Epithelial cell of umbilical artery (primary cell): Measurements from ENCODE around the gene PCDHB10. TPM values are rescaled to one million over a fixed set of nuclear protein-coding genes. Genes with fewer than 3 reads are reported as not detected.

Experiments
- total RNA-seq: library from RNA; depleted of rRNA; stranded (reverse); fragments of >200 nt; gene quantifications from 2 replicates; pipeline ENCODE4 v1.2.3, GENCODE V29; 2014

The PCDHB10 gene
- total RNA-seq = 0.30 and 0.32 TPM in 2 replicates

DNA sequence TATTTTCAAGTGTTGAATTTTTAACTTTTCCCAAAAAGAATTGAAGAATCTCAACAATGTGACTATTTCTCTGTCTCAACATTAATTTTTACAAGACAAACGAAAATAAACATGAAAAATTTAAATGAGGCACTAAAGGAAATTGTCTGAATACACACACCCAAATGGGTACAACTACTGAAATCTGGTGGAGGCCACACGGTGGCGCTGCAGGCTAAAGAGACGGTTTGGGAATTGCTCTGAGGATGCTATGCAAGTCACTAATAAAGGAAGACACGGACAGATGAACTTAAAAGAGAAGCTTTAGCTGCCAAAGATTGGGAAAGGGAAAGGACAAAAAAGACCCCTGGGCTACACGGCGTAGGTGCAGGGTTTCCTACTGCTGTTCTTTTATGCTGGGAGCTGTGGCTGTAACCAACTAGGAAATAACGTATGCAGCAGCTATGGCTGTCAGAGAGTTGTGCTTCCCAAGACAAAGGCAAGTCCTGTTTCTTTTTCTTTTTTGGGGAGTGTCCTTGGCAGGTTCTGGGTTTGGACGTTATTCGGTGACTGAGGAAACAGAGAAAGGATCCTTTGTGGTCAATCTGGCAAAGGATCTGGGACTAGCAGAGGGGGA lies at the start of gene PCDHB10:
Gene PCDHB10 (plus strand): TSS at position 244 of the 616 bp plus-strand sequence. CDS start 200 bp downstream, at position 444.

DNA sequence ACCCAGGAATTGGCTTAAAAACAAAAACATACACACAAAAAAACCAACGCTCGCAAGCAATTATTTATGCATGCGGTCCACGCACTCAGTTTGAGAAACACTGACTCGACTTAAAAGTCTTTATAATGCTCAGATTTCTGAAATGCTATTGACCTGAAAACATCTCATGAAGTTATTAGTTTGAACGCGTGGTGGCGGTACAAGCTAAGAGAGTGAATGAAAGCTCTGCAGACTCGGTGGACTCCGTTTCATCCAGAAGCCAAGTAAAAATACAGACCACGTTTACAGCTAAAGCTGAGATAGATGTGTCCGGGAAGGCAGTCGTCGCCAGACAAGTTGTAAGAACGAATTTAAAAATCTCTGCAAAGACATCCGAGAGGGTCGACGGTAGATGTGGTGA lies 42.3 kb upstream of the PCDHB10 start, which contains the start of gene PCDHB6:
Gene PCDHB6 (plus strand): TSS at position 246 of the 400 bp plus-strand sequence. CDS start 201 bp downstream, outside the sequence.

DNA sequence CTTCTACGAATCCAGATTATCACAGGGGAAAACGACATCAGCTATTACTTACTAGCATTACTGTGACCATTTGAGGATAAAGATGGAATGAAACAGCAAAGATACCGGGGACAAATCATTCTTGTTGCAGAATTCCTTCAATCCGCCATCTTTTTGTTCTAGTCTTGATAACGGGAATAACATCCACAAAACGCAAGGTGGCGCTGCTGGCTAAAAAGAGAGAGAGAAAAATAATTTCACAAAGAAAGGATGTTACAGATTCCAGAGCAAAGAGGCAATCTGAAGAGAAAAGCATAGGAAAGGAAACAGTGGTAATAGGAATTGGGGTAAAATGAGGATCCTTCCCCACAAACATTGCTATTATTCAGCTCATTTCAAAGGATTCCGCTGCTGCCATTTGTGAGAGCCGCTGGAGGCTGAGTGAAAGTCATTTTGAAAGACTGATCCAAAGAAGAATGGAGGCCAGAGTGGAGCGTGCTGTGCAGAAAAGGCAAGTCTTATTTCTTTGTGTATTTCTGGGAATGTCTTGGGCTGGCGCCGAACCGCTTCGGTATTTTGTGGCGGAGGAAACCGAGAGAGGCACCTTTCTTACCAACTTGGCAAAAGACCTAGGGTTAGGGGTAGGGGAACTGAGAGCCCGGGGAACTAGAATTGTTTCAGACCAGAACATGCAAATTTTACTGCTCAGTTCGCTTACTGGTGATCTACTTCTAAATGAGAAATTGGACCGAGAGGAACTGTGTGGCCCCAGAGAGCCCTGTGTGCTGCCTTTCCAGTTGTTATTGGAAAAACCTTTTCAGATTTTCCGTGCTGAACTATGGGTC lies 19.6 kb upstream of the PCDHB10 start, which contains the start of gene PCDHB7:
Gene PCDHB7 (plus strand): TSS at position 264 of the 824 bp plus-strand sequence. CDS start 192 bp downstream, at position 456.

DNA sequence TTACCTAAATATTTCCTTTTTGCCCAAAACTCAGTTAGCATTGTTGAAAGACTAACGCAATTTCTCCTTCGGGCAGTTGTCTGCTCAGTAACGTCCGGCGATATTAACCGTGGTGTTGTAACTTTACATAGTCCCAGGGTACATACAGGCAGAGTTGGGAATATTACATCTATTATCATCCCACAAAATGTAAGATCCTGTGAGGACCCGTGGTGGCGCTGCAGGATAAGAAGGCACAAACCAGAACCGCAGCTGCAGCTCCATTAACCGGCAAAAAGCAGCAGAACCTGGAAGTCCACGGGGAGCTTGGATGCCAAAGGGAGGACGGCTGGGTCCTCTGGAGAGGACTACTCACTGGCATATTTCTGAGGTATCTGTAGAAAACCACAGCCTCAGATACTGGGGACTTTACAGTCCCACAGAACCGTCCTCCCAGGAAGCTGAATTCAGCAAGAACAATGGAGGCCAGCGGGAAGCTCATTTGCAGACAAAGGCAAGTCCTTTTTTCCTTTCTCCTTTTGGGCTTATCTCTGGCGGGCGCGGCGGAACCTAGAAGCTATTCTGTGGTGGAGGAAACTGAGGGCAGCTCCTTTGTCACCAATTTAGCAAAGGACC lies 14.5 kb upstream of the PCDHB10 start, which contains the start of gene PCDHB8:
Gene PCDHB8 (plus strand): TSS at position 214 of the 615 bp plus-strand sequence. CDS start 245 bp downstream, at position 459.

DNA sequence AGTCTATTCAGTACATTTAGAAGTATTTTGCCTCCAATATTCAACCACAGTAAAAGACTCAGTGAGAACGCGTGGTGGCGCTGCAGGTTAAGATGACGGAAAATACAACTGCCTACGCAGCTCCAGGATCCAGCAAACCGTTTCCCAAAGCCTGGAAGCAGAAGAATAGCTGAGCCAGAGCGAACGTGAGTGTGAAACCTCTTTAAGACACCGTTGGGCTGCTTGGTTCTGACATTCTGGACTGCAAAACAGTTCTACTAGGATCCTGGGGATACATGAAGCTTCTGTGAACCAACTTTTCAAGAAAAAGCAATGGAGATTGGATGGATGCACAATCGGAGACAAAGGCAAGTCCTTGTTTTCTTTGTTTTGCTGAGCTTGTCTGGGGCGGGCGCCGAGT lies 9.9 kb upstream of the PCDHB10 start, which contains the start of gene PCDHB16:
Gene PCDHB16 (plus strand): TSS at position 140 of the 400 bp plus-strand sequence. CDS start 173 bp downstream, at position 313.

DNA sequence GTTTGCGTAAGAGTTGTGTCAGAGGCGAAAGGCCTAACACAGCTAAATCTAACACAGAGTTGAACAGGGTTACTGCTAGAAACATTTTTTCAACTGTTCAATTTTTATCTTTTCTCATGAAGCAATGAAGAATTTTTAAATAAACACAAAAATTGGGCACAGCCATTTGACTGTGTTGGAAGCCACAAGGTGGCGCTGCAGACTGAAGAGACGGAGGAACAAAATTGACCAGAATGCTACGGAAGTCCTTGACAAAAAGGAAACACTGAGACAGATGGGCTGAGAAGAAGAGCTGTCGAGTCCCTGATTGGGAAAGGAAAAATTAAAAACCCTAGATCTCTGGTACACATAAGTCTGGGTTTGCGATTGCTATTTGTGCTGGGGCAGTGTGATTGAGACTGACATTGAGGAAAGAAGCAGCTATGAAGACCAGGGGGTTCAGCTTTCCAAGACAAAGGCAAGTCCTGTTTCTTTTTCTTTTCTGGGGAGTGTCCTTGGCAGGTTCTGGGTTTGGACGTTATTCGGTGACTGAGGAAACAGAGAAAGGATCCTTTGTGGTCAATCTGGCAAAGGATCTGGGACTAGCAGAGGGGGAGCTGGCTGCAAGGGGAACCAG lies 5.1 kb upstream of the PCDHB10 start, which contains the start of gene PCDHB9:
Gene PCDHB9 (plus strand): TSS at position 265 of the 616 bp plus-strand sequence. CDS start 158 bp downstream, at position 423.

DNA sequence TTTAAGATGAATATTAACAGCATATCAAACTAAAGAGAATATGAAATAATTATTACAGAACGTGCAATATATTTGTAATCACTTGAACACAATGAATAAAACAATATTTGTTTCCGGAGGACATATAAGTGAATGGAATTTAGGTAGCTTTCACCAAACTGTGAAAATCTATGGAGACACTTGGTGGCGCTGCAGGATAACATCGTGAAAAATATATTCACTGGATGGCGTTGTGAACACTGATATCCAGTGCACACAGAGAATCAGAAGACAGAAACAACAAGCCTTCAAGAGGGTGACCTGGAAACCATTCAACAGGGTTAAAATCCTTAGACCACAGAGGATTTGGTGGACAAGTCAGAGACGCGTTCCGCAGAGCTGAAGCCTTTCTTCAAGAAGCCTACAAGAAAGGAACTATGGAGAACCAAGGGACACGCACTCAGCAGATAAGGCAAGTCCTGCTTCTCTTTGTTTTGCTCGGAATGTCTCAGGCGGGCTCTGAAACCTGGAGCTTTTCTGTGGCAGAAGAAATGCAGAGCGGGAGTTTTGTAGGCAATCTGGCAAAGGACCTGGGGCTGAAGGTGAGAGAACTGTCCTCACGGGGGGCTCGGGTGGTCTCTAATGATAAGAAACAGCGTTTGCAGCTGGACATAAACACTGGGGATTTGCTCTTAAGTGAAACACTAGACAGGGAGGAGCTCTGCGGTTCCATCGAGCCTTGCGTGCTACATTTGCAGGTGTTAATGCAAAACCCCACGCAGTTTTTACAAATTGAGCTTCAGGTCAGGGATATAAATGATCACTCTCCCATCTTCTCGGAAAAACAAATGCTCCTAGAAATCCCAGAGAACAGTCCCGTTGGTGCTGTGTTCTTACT lies 7.4 kb downstream of the PCDHB10 start, which contains the start of gene PCDHB11:
Gene PCDHB11 (plus strand): TSS at position 269 of the 877 bp plus-strand sequence. CDS start 148 bp downstream, at position 417.

DNA sequence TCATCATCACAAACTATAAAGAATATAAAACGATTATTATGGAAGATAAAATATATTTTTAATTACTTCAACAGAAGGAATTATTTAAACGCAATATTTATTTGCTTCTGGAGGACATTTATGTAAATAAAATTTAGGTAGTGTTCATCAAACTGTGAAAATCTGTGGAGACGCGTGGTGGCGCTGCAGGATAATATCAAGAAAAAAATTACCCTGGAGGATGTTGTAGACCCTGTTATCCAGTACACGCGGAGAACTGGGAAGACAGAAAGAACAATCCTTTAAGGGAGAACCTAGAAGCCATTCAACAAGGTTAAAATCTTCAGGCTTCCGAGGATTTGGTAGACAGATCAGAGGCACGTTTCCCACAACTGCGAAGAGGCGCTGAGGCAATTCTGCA lies 16.3 kb downstream of the PCDHB10 start, which contains the start of gene PCDHB12:
Gene PCDHB12 (plus strand): TSS at position 242 of the 400 bp plus-strand sequence. CDS start 189 bp downstream, outside the sequence.

DNA sequence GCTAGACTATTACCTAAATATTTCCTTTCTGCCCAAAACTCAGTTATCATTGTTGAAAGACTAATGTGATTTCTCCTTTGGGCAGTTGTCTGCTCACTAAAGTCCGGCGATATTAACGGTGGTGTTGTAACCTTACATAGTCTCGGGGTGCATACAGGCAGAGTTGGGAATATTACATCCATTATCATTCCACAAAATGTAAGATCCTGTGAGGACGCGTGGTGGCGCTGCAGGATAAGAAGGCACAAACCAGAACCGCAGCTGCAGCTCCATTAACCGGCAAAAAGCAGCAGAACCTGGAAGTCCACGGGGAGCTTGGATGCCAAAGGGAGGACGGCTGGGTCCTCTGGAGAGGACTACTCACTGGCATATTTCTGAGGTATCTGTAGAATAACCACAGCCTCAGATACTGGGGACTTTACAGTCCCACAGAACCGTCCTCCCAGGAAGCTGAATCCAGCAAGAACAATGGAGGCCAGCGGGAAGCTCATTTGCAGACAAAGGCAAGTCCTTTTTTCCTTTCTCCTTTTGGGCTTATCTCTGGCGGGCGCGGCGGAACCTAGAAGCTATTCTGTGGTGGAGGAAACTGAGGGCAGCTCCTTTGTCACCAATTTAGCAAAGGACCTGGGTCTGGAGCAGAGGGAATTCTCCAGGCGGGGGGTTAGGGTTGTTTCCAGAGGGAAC lies 21.6 kb downstream of the PCDHB10 start, which contains the start of gene PCDHB13:
Gene PCDHB13 (plus strand): TSS at position 264 of the 684 bp plus-strand sequence. CDS start 205 bp downstream, at position 469.

DNA sequence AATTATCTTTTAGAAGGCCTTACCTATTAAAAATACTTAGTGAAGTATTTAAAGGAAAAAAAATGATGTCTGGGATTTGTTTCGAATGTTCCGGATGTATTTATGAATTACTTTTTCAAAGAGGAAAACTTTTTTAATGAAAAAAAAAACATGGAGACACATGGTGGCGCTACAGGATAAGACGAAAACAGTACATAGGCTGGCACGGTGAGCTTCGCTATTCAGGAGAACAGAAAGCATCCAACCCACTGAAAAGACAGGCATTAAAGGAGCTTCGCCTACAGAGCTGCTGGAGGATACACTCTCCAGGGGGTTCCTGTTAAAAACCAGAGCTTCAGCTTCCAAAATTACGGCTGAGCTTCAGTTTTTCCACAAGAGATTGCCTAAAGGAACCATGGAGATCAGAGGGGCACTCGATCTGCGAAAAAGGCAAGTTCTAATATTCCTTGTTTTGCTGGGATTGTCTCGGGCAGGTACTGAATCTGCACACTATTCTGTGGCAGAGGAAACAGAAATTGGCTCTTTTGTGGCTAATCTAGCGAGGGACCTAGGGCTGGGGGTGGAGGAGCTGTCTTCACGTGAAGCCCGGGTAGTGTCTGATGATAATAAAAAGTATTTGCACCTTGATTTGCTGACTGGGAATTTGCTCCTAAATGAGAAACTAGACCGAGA lies 31.1 kb downstream of the PCDHB10 start, which contains the start of gene PCDHB14:
Gene PCDHB14 (plus strand): TSS at position 232 of the 672 bp plus-strand sequence. CDS start 163 bp downstream, at position 395.

Other genes with a start within 250 kb of the PCDHB10 start
- under 0.01 and 0.30 TPM in 2 replicates for gene PCDHAC2, start 225.9 kb upstream of the PCDHB10 start, total RNA-seq
- not detected in 2 replicates for gene PCDHB1, start 141.0 kb upstream of the PCDHB10 start, total RNA-seq
- gene PCDHB2, start 97.7 kb upstream of the PCDHB10 start, total RNA-seq = under 0.01 and 0.32 TPM in 2 replicates
- gene PCDHB3, start 91.9 kb upstream of the PCDHB10 start, total RNA-seq = under 0.01 TPM in 1 of 2 replicates, not detected in the other
- under 0.01 and 0.15 TPM in 2 replicates for gene PCDHB4, start 70.5 kb upstream of the PCDHB10 start, total RNA-seq
- gene PCDHB5, start 57.1 kb upstream of the PCDHB10 start, total RNA-seq = under 0.01 and 0.46 TPM in 2 replicates
- gene PCDHB6, start 42.3 kb upstream of the PCDHB10 start, total RNA-seq = not detected in 2 replicates
- gene PCDHB7, start 19.7 kb upstream of the PCDHB10 start, total RNA-seq = under 0.01 TPM in 1 of 2 replicates, not detected in the other
- under 0.01 and 0.15 TPM in 2 replicates for gene PCDHB8, start 14.6 kb upstream of the PCDHB10 start, total RNA-seq
- under 0.01 TPM in 2 replicates for gene PCDHB16, start 10.0 kb upstream of the PCDHB10 start, total RNA-seq
- gene PCDHB9, start 5.2 kb upstream of the PCDHB10 start, total RNA-seq = 0.15 TPM in 1 of 2 replicates, not detected in the other
- gene PCDHB11, start 7.3 kb downstream of the PCDHB10 start, total RNA-seq = under 0.01 and 0.15 TPM in 2 replicates
- gene PCDHB12, start 16.4 kb downstream of the PCDHB10 start, total RNA-seq = under 0.01 TPM in 1 of 2 replicates, not detected in the other
- gene PCDHB13, start 21.6 kb downstream of the PCDHB10 start, total RNA-seq = 0.15 and 0.65 TPM in 2 replicates
- gene PCDHB14, start 31.0 kb downstream of the PCDHB10 start, total RNA-seq = 0.61 and 0.65 TPM in 2 replicates
- 0.32 and 0.46 TPM in 2 replicates for gene PCDHB15, start 53.0 kb downstream of the PCDHB10 start, total RNA-seq
- 0.15 TPM in 1 of 2 replicates, not detected in the other for gene SLC25A2, start 111.7 kb downstream of the PCDHB10 start, total RNA-seq
- gene TAF7, start 128.4 kb downstream of the PCDHB10 start, total RNA-seq = 76.7 and 85.6 TPM in 2 replicates
- gene PCDHGA1, start 138.2 kb downstream of the PCDHB10 start, total RNA-seq = under 0.01 and 0.32 TPM in 2 replicates
- gene PCDHGA2, start 146.4 kb downstream of the PCDHB10 start, total RNA-seq = 0.46 and 0.65 TPM in 2 replicates
- gene PCDHGA3, start 151.5 kb downstream of the PCDHB10 start, total RNA-seq = 0.15 and 0.32 TPM in 2 replicates
- under 0.01 and 0.65 TPM in 2 replicates for gene PCDHGB1, start 157.7 kb downstream of the PCDHB10 start, total RNA-seq
- 1.7 and 1.9 TPM in 2 replicates for gene PCDHGA4, start 162.7 kb downstream of the PCDHB10 start, total RNA-seq
- gene PCDHGB2, start 167.6 kb downstream of the PCDHB10 start, total RNA-seq = 0.46 and 0.65 TPM in 2 replicates
- gene PCDHGA5, start 171.8 kb downstream of the PCDHB10 start, total RNA-seq = 0.30 and 0.32 TPM in 2 replicates
- gene PCDHGB3, start 177.9 kb downstream of the PCDHB10 start, total RNA-seq = 0.46 and 1.3 TPM in 2 replicates
- gene PCDHGA6, start 181.5 kb downstream of the PCDHB10 start, total RNA-seq = 0.76 and 0.97 TPM in 2 replicates
- 0.65 and 0.91 TPM in 2 replicates for gene PCDHGA7, start 190.4 kb downstream of the PCDHB10 start, total RNA-seq
- gene PCDHGB4, start 195.3 kb downstream of the PCDHB10 start, total RNA-seq = 4.9 and 10.1 TPM in 2 replicates
- gene PCDHGA8, start 200.3 kb downstream of the PCDHB10 start, total RNA-seq = 0.46 and 0.97 TPM in 2 replicates
- gene PCDHGB5, start 205.6 kb downstream of the PCDHB10 start, total RNA-seq = 6.1 and 9.1 TPM in 2 replicates
- gene PCDHGA9, start 210.4 kb downstream of the PCDHB10 start, total RNA-seq = 0.76 and 0.97 TPM in 2 replicates
- gene PCDHGB6, start 215.7 kb downstream of the PCDHB10 start, total RNA-seq = 0.97 and 1.1 TPM in 2 replicates
- 2.3 TPM in 2 replicates for gene PCDHGA10, start 220.6 kb downstream of the PCDHB10 start, total RNA-seq
- gene PCDHGB7, start 225.3 kb downstream of the PCDHB10 start, total RNA-seq = 2.9 and 3.3 TPM in 2 replicates
- 5.3 and 5.8 TPM in 2 replicates for gene PCDHGA11, start 228.7 kb downstream of the PCDHB10 start, total RNA-seq
- 5.2 and 5.9 TPM in 2 replicates for gene PCDHGA12, start 238.2 kb downstream of the PCDHB10 start, total RNA-seq